ENCODE data around the gene CNGB1. TPM values are rescaled to one million over a fixed set of nuclear protein-coding genes. Genes with fewer than 3 reads are reported as not detected.
"Not testable (repeated sequence)": the region's sequence is repeated elsewhere in the genome, so short reads cannot be mapped to it uniquely, and the experiment has no call there.

Gene CNGB1
- total RNA-seq, 2 experiments from 2014 or later: not detected

- peaks cover 8% of the 10 kb centered on the region for H3K4me1 Mint-ChIP-seq (ENCODE audit: low read depth)
- ChIA-PET POLR2A (interaction anchor here (1.2 to 1.3 kb wide), 2 partner anchors 14 to 15 kb away, joined by 4 read pairs; partner anchors contain the start of gene ZNF319), CTCF (interaction anchor here (0.6 to 0.8 kb wide), 3 partner anchors 9 to 933 kb away, joined by 3 to 4 read pairs (median 3); partner anchors contain the start of gene USB1)
- DNase-seq: peak; percentile 96
- no peaks in the 10 kb centered on the region for H3K9me3 Mint-ChIP-seq
- H3K27ac Mint-ChIP-seq: no peak overlapping the region
- H3K36me3 Mint-ChIP-seq: no peaks in the 10 kb centered on the region
- peak overlapping the region; percentile 87 for H3K4me3 Mint-ChIP-seq
- H3K27me3 Mint-ChIP-seq: no peaks in the 10 kb centered on the region
- intact Hi-C loops (cut with micrococcal nuclease): loop anchor here (1.0 kb wide), 1 partner anchor 15 kb away; no protein-coding TSS in a partner anchor
Observed at GRCh38 chr16:57984443-57985203, 13.7 kb upstream of the CNGB1 start.

- Mint-ChIP-seq H3K4me1 (ENCODE audit: low read depth) (peaks cover 8% of the 10 kb centered on the region), H3K27ac (no peak overlapping the region), H3K36me3 (no peaks in the 10 kb centered on the region), H3K27me3 (no peaks in the 10 kb centered on the region), H3K4me3 (no peak overlapping the region), H3K9me3 (no peaks in the 10 kb centered on the region)
- intact Hi-C loops (cut with micrococcal nuclease): no loop called here
- DNase-seq: no peak
- ChIA-PET CTCF (no interaction called here), POLR2A (no interaction called here)
Observed at GRCh38 chr16:57982385-57982784, 11.5 kb upstream of the CNGB1 start.

GRCh38 chr16:57981636-57982035 is 10.7 kb upstream of the CNGB1 start:
- Mint-ChIP-seq H3K36me3 (no peaks in the 10 kb centered on the region), H3K27ac (no peak overlapping the region), H3K4me1 (ENCODE audit: low read depth) (peaks cover 8% of the 10 kb centered on the region), H3K9me3 (no peaks in the 10 kb centered on the region), H3K4me3 (no peak overlapping the region), H3K27me3 (no peaks in the 10 kb centered on the region)
- CTCF ChIA-PET: no interaction called here
- POLR2A ChIA-PET: no interaction called here
- no peak for DNase-seq
- intact Hi-C loops (cut with micrococcal nuclease): no loop called here

- no peaks in the 10 kb centered on the region for H3K9me3 Mint-ChIP-seq
- H3K4me3 Mint-ChIP-seq: no peak overlapping the region
- no peaks in the 10 kb centered on the region for H3K27me3 Mint-ChIP-seq
- no peak for DNase-seq
- H3K4me1 Mint-ChIP-seq (ENCODE audit: low read depth): peaks cover 1% of the 10 kb centered on the region
- H3K36me3 Mint-ChIP-seq: no peaks in the 10 kb centered on the region
- ChIA-PET POLR2A (no interaction called here), CTCF (interaction anchor here (0.5 kb wide), 1 partner anchor 73 kb away, joined by 3 read pairs; no protein-coding TSS in a partner anchor)
- intact Hi-C loops (cut with micrococcal nuclease): no loop called here
- H3K27ac Mint-ChIP-seq: no peak overlapping the region
Observed at GRCh38 chr16:57979006-57979585, 8.2 kb upstream of the CNGB1 start.

- H3K36me3 Mint-ChIP-seq; H3K4me3 Mint-ChIP-seq; intact Hi-C loops (cut with micrococcal nuclease); H3K4me1 Mint-ChIP-seq (ENCODE audit: low read depth); H3K27me3 Mint-ChIP-seq; CTCF ChIA-PET; H3K27ac Mint-ChIP-seq; POLR2A ChIA-PET; DNase-seq; H3K9me3 Mint-ChIP-seq: not testable (repeated sequence)
Observed at GRCh38 chr16:57978070-57978465, 7.1 kb upstream of the CNGB1 start.

- no peak for DNase-seq
- CTCF ChIA-PET: no interaction called here
Observed at GRCh38 chr16:57977418-57978069, 6.6 kb upstream of the CNGB1 start.

GRCh38 chr16:57976331-57976796 is 5.4 kb upstream of the CNGB1 start:
- Mint-ChIP-seq H3K27me3 (no peaks in the 10 kb centered on the region), H3K27ac (no peak overlapping the region), H3K9me3 (no peaks in the 10 kb centered on the region), H3K36me3 (no peaks in the 10 kb centered on the region), H3K4me1 (ENCODE audit: low read depth) (no peaks in the 10 kb centered on the region), H3K4me3 (no peak overlapping the region)
- intact Hi-C loops (cut with micrococcal nuclease): no loop called here
- ChIA-PET CTCF (no interaction called here), POLR2A (no interaction called here)
- DNase-seq: no peak

More at GRCh38 chr16:57977418-57978069, 6.6 kb upstream of the CNGB1 start:
- Mint-ChIP-seq H3K9me3 (no peaks in the 10 kb centered on the region), H3K36me3 (no peaks in the 10 kb centered on the region), H3K4me1 (ENCODE audit: low read depth) (no peaks in the 10 kb centered on the region), H3K27me3 (no peaks in the 10 kb centered on the region), H3K4me3 (no peak overlapping the region), H3K27ac (no peak overlapping the region)
- intact Hi-C loops (cut with micrococcal nuclease): no loop called here
- POLR2A ChIA-PET: no interaction called here

- ChIA-PET POLR2A (no interaction called here), CTCF (no interaction called here)
- no peaks in the 10 kb centered on the region for H3K27me3 Mint-ChIP-seq
- H3K27ac Mint-ChIP-seq: no peak overlapping the region
- intact Hi-C loops (cut with micrococcal nuclease): no loop called here
- no peak for DNase-seq
- no peaks in the 10 kb centered on the region for H3K4me1 Mint-ChIP-seq (ENCODE audit: low read depth)
- no peaks in the 10 kb centered on the region for H3K36me3 Mint-ChIP-seq
- H3K9me3 Mint-ChIP-seq: no peaks in the 10 kb centered on the region
- no peak overlapping the region for H3K4me3 Mint-ChIP-seq
Observed at GRCh38 chr16:57972306-57972705, 1.4 kb upstream of the CNGB1 start.

GRCh38 chr16:57971848-57972247 is 920 bp upstream of the CNGB1 start:
- no peaks in the 10 kb centered on the region for H3K36me3 Mint-ChIP-seq
- H3K4me3 Mint-ChIP-seq: no peak overlapping the region
- no peaks in the 10 kb centered on the region for H3K4me1 Mint-ChIP-seq (ENCODE audit: low read depth)
- intact Hi-C loops (cut with micrococcal nuclease): no loop called here
- CTCF ChIA-PET: no interaction called here
- H3K27me3 Mint-ChIP-seq: no peaks in the 10 kb centered on the region
- no peaks in the 10 kb centered on the region for H3K9me3 Mint-ChIP-seq
- no peak for DNase-seq
- POLR2A ChIA-PET: no interaction called here
- no peak overlapping the region for H3K27ac Mint-ChIP-seq

GRCh38 chr16:57970319-57970718 is 609 bp downstream of the CNGB1 start:
- Mint-ChIP-seq H3K36me3 (no peaks in the 10 kb centered on the region), H3K4me1 (ENCODE audit: low read depth) (no peaks in the 10 kb centered on the region), H3K27me3 (no peaks in the 10 kb centered on the region), H3K9me3 (no peaks in the 10 kb centered on the region), H3K27ac (no peak overlapping the region), H3K4me3 (no peak overlapping the region)
- intact Hi-C loops (cut with micrococcal nuclease): no loop called here
- DNase-seq: no peak
- CTCF ChIA-PET: no interaction called here
- POLR2A ChIA-PET: no interaction called here

- no peaks in the 10 kb centered on the region for H3K9me3 Mint-ChIP-seq
- intact Hi-C loops (cut with micrococcal nuclease): no loop called here
- ChIA-PET CTCF (no interaction called here), POLR2A (no interaction called here)
- DNase-seq: no peak
- H3K4me1 Mint-ChIP-seq (ENCODE audit: low read depth): no peaks in the 10 kb centered on the region
- no peaks in the 10 kb centered on the region for H3K36me3 Mint-ChIP-seq
- no peaks in the 10 kb centered on the region for H3K27me3 Mint-ChIP-seq
- no peak overlapping the region for H3K27ac Mint-ChIP-seq
- no peak overlapping the region for H3K4me3 Mint-ChIP-seq
Observed at GRCh38 chr16:57969451-57970123, 1.3 kb downstream of the CNGB1 start.

GRCh38 chr16:57967916-57968315 is 3.0 kb downstream of the CNGB1 start:
- CTCF ChIA-PET: no interaction called here
- no peak for DNase-seq
- H3K4me3 Mint-ChIP-seq: no peak overlapping the region
- H3K36me3 Mint-ChIP-seq: no peaks in the 10 kb centered on the region
- no peak overlapping the region for H3K27ac Mint-ChIP-seq
- intact Hi-C loops (cut with micrococcal nuclease): no loop called here
- no peaks in the 10 kb centered on the region for H3K27me3 Mint-ChIP-seq
- no peaks in the 10 kb centered on the region for H3K9me3 Mint-ChIP-seq
- POLR2A ChIA-PET: no interaction called here
- H3K4me1 Mint-ChIP-seq (ENCODE audit: low read depth): no peaks in the 10 kb centered on the region

Data from activated CD4-positive, alpha-beta memory T cell treated with anti-CD3 and anti-CD28 coated beads for 36 hours (primary cell).